B cell (primary cell): ENCODE measurements around the gene CBX1. TPM values are rescaled to one million over a fixed set of nuclear protein-coding genes. Genes with fewer than 3 reads are reported as not detected.
A peak's percentile ranks its signal among the peaks of the same experiment; 100 is the strongest.

Source experiments
- ATAC-seq: fragments of 200-7000 bp; cut with Tn5 transposase; one replicate; pipeline ENCODE4 v1.10.0; 2021; ENCODE audit warnings: low read depth, mild to moderate bottlenecking, moderate number of reproducible peaks, moderate library complexity
- CTCF ChIA-PET: fragments of 350-600 bp; sonication (Branson Sonifier 250); formaldehyde crosslinking; loops from one replicate; lab custom pipeline; 2021; ENCODE audit warnings: antibody characterized with exemption, inconsistent platforms; lab: Charles Lee
- POLR2A ChIA-PET: fragments of 350-600 bp; sonication (Branson Sonifier 250); formaldehyde crosslinking; loops from one replicate; lab custom pipeline; 2021; ENCODE audit warnings: antibody characterized with exemption; lab: Charles Lee
- DNase-seq: peaks from one replicate; pipeline ENCODE4 v3.0.0; 2013
- H2AFZ ChIP-seq: 2 replicates; pipeline ENCODE4 v1.6.1; 2012; ENCODE audit warnings: mild to moderate bottlenecking, low read depth, low read length; ENCODE audit not compliant: insufficient read depth, poor library complexity, severe bottlenecking
- H3K27ac ChIP-seq, 2 donors: 1 replicate in 1 of 2; 2 replicates in 1 of 2; pipeline ENCODE4 v1.5.1; 2012 to 2013; ENCODE audit warnings: low read length in 2 of 2, mild to moderate bottlenecking in 2 of 2, moderate library complexity in 1 of 2
- H3K27me3 ChIP-seq, 4 experiments: fragments of 200-600 bp in 1 of 4; sonication (generic) in 1 of 4; replicated peaks in 1 of 4; 1 replicate in 2 of 4; 2 replicates in 2 of 4; pipeline versions ENCODE4 v1.6.1 to v1.7.0; 2013 to 2016; ENCODE audit warnings: low read length in 3 of 4, mild to moderate bottlenecking in 2 of 4, mixed read lengths in 1 of 4, moderate library complexity in 1 of 4; ENCODE audit not compliant: insufficient read depth in 4 of 4, control insufficient read depth in 3 of 4; ENCODE audit errors: control extremely low read depth in 1 of 4
- H3K36me3 ChIP-seq, 2 experiments: replicated peaks in 1 of 2; 1 replicate in 1 of 2; 2 replicates in 1 of 2; pipeline versions ENCODE4 v1.6.1 to v1.7.1; 2013; ENCODE audit warnings: low read length in 1 of 2; ENCODE audit not compliant: insufficient read depth in 2 of 2, control insufficient read depth in 1 of 2; ENCODE audit errors: control extremely low read depth in 1 of 2, extremely low read depth in 1 of 2
- H3K4me1 ChIP-seq, 2 donors: fragments of 200-600 bp in 1 of 2; sonication (generic) in 1 of 2; 1 replicate in 1 of 2; 2 replicates in 1 of 2; pipeline versions ENCODE4 v1.5.1 to v1.6.1; 2013 to 2017; ENCODE audit warnings: low read length in 2 of 2; ENCODE audit not compliant: control insufficient read depth in 2 of 2, insufficient read depth in 2 of 2
- H3K4me2 ChIP-seq: replicated peaks from 2 replicates; pipeline ENCODE3; 2012; ENCODE audit warnings: mild to moderate bottlenecking, low read depth, low read length; ENCODE audit not compliant: poor library complexity, severe bottlenecking
- H3K4me3 ChIP-seq, 5 experiments: fragments of 200-600 bp in 1 of 5; sonication (generic) in 1 of 5; 1 replicate in 3 of 5; 2 replicates in 2 of 5; pipeline versions ENCODE4 v1.5.1 to v1.7.0; 2011 to 2016; ENCODE audit warnings: low read length in 4 of 5, mild to moderate bottlenecking in 4 of 5, low read depth in 2 of 5, control low read depth in 1 of 5, moderate library complexity in 1 of 5; ENCODE audit not compliant: insufficient read depth in 1 of 5; ENCODE audit errors: control extremely low read depth in 1 of 5, extremely low read depth in 1 of 5
- H3K79me2 ChIP-seq: fragments of 200-600 bp; sonication (generic); one replicate; pipeline ENCODE4 v1.6.0; 2016; ENCODE audit warnings: low read length; ENCODE audit not compliant: control insufficient read depth, insufficient read depth
- H3K9ac ChIP-seq: fragments of 200-600 bp; sonication (generic); 2 replicates; pipeline ENCODE4 v1.6.1; 2017; ENCODE audit warnings: mild to moderate bottlenecking, low read length, moderate library complexity
- H3K9me3 ChIP-seq, 3 donors: one replicate each; pipeline versions ENCODE4 v1.6.1 to v1.7.1; 2013; ENCODE audit warnings: low read length in 2 of 3; ENCODE audit not compliant: control insufficient read depth in 2 of 3, insufficient read depth in 1 of 3; ENCODE audit errors: control extremely low read depth in 1 of 3
- H4K20me1 ChIP-seq: 2 replicates; pipeline ENCODE4 v1.6.0; 2012; ENCODE audit warnings: mild to moderate bottlenecking, low read length; ENCODE audit not compliant: insufficient read depth, control insufficient read depth, poor library complexity, severe bottlenecking
- H3K27ac Mint-ChIP-seq: one replicate; pipeline ENCODE4 v1.8.0; 2021; ENCODE audit warnings: mixed read lengths
- H3K27me3 Mint-ChIP-seq: one replicate; pipeline ENCODE4 v1.8.0; 2021; ENCODE audit warnings: mixed read lengths
- H3K4me1 Mint-ChIP-seq: one replicate; pipeline ENCODE4 v1.8.0; 2021; ENCODE audit warnings: mixed read lengths
- H3K4me3 Mint-ChIP-seq: one replicate; pipeline ENCODE4 v1.8.0; 2021; ENCODE audit warnings: mixed read lengths
- H3K9me3 Mint-ChIP-seq: one replicate; pipeline ENCODE4 v1.8.0; 2022; ENCODE audit warnings: mixed read lengths; ENCODE audit not compliant: insufficient read depth
- CTCF ChIP-seq: fragments of 200-600 bp; IDR thresholded peaks from one replicate; pipeline ENCODE4 v1.8.0; 2022; ENCODE audit warnings: antibody characterized with exemption, mild to moderate bottlenecking
- EZH2 ChIP-seq: IDR thresholded peaks from 2 replicates; pipeline ENCODE4 v1.6.1; 2012; ENCODE audit warnings: borderline replicate concordance, low read depth, mild to moderate bottlenecking, moderate library complexity, low read length; ENCODE audit not compliant: insufficient read depth, poor library complexity, severe bottlenecking
- WGBS: methylation state at CpG from one replicate; pipeline ENCODE4 v1.1.5; 2013; ENCODE audit warnings: missing lambda C conversion rate; ENCODE audit not compliant: insufficient coverage; 5-methylcytosine and 5-hydroxymethylcytosine counted together
- intact Hi-C: fragments of 100-400 bp; cut with micrococcal nuclease; formaldehyde crosslinking; loops from one replicate; pipeline ENCODE4 v1.10.0; 2022
- polyA plus RNA-seq: library from polyadenylated mRNA; depleted of rRNA; stranded (reverse); fragments of >200 nt; gene quantifications from 2 replicates; pipeline ENCODE4 v1.2.3, GENCODE V29; 2012
- total RNA-seq, 2 donors: library from RNA; stranded (reverse); fragments of 120-200 nt in 1 of 2; gene quantifications; 1 replicate in 1 of 2; 2 replicates in 1 of 2; pipeline versions ENCODE4 v1.2.3 to v1.2.4, GENCODE V29; 2013 to 2022

The CBX1 gene
- total and polyA plus RNA-seq, 2 donors (not counting 1 experiment from before 2014, with no cell fraction given), result 9.4 to 33.1 TPM

- H3K27ac Mint-ChIP-seq, result peak overlapping the region; percentile 91
- peak overlapping the region; percentile 63 for H3K4me2 ChIP-seq
- peak overlapping the region; percentile 77 for H3K4me3 Mint-ChIP-seq
- DNase-seq (no peak), ATAC-seq (no peak)
- H3K4me1 ChIP-seq, result peaks cover 28 to 35% of the 10 kb centered on the region in 2 donors
- WGBS, result 100% methylated on average over 9 of the region's 10 CpGs
- no peak for TF ChIP-seq CTCF
- TF ChIP-seq EZH2, result no peak
- H4K20me1 ChIP-seq, result peaks cover 67% of the 10 kb centered on the region
- intact Hi-C loops, result no loop called here
- peak overlapping the region in 1 of 2 donors; percentile 76 for H3K27ac ChIP-seq
- no peaks in the 10 kb centered on the region for H3K9me3 Mint-ChIP-seq
- H3K9me3 ChIP-seq, result no peaks in the 10 kb centered on the region
- H3K9ac ChIP-seq, result peak overlapping the region; percentile 46
- peaks cover 4 to 73% of the 10 kb centered on the region in 2 experiments for H3K36me3 ChIP-seq
- no peaks in the 10 kb centered on the region for H3K27me3 ChIP-seq
- H2AFZ ChIP-seq, result no peak overlapping the region
- CTCF ChIA-PET, result interaction anchor here (0.7 to 5.1 kb wide), 9 partner anchors 13 to 31 kb away, joined by 3 to 28 read pairs (median 7); no protein-coding TSS in a partner anchor
- no peak overlapping the region for H3K4me3 ChIP-seq
- H3K79me2 ChIP-seq, result peaks cover 50% of the 10 kb centered on the region
- POLR2A ChIA-PET, result no interaction called here
- peaks cover 49% of the 10 kb centered on the region for H3K4me1 Mint-ChIP-seq
- no peaks in the 10 kb centered on the region for H3K27me3 Mint-ChIP-seq
Measured at GRCh38 chr17:48056246-48056745, 45.0 kb downstream of the CBX1 start.

- DNase-seq (peak; percentile 63), ATAC-seq (peak; percentile 76)
- Histone ChIP-seq H3K4me3 (peak overlapping the region in 1 of 5 experiments; percentile 15), H4K20me1 (peaks cover 73% of the 10 kb centered on the region), H3K4me1 (peaks cover 28 to 35% of the 10 kb centered on the region in 2 donors), H3K9ac (peak overlapping the region; percentile 46), H3K9me3 (no peaks in the 10 kb centered on the region), H3K27ac (peak overlapping the region; percentile 12 to 76), H2AFZ (no peak overlapping the region), H3K4me2 (peak overlapping the region; percentile 63), H3K36me3 (peaks cover 4 to 76% of the 10 kb centered on the region in 2 experiments), H3K27me3 (no peaks in the 10 kb centered on the region), H3K79me2 (peaks cover 56% of the 10 kb centered on the region)
- H3K9me3 Mint-ChIP-seq, result no peaks in the 10 kb centered on the region
- peaks cover 52% of the 10 kb centered on the region for H3K4me1 Mint-ChIP-seq
- CTCF ChIA-PET, result interaction anchor here (0.8 to 5.1 kb wide), 12 partner anchors 14 to 77 kb away, joined by 3 to 28 read pairs (median 4); no protein-coding TSS in a partner anchor
- POLR2A ChIA-PET, result no interaction called here
- WGBS, result 84% methylated on average over 2 of the region's 5 CpGs
- peak overlapping the region; percentile 77 for H3K4me3 Mint-ChIP-seq
- peak overlapping the region; percentile 91 for H3K27ac Mint-ChIP-seq
- intact Hi-C loops, result no loop called here
- no peaks in the 10 kb centered on the region for H3K27me3 Mint-ChIP-seq
- TF ChIP-seq CTCF (no peak), EZH2 (no peak)
Measured at GRCh38 chr17:48055531-48056245, 45.6 kb downstream of the CBX1 start.
